HS-5 (cell line): ENCODE data around the gene NDOR1.

Source experiments
- DNase-seq: peaks from one replicate; pipeline ENCODE4 v3.0.0-alpha.2; 2012; ENCODE audit warnings: low read depth

The NDOR1 gene

GRCh38 chr9:137167747-137168572, 37.5 kb upstream of the NDOR1 start:
- DNase-seq, result no peak

- no peak for DNase-seq
Measured at GRCh38 chr9:137168573-137168903, 37.0 kb upstream of the NDOR1 start.

DNA sequence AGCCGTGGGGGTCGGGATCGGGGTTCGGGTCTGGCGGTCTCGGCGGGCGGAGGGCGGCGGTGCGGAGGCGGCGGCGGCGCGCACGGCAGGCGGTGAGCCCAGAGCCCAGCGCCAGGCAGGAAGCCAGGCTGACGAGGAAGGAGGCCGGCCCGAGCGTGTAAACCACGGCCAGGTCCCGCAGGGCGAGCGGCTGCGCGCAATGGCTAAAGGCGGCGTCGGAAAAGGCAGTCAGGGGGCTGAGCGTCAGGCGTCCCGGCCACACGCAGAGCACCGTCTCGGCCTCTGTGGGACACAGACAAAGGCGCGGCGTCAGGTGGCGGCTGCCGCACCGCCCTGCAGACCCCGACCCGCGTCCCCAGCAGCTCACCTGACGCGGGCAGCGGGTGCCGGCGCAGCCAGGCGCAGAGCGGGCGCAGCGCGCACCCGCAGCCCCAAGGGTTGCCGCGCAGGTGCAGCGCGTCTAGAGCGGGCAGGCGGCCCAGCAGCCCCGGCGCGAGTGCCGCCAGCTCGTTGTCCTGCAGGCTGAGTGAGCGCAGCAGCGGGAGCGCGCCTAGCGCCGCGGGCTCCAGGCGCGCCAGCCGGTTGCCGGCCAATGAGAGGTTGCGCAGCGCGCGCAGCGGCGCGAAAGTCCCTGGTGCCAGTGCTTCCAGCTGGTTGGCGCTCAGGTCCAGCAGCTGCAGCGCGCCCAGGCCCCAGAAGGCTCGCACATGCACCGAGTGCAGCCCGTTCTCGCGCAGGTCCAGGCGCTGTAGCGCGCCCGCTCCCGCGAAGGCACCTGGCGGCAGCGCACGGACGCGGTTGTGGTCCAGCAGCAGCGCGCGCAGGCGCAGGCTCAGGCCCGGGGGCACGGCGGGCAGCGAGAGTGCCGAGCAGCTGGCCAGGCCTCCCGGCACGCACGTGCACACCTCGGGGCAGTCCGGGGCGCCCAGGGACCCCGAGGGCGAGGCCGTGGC, 36.3 kb upstream of the NDOR1 start:
- DNase-seq, result no peak

- DNase-seq, result no peak
Measured at GRCh38 chr9:137169896-137170358, 35.6 kb upstream of the NDOR1 start, which contains the start of gene LRRC26. LRRC26 (minus strand) TSS chr9:137170051; CDS start chr9:137169943, 108 bp downstream.

DNA sequence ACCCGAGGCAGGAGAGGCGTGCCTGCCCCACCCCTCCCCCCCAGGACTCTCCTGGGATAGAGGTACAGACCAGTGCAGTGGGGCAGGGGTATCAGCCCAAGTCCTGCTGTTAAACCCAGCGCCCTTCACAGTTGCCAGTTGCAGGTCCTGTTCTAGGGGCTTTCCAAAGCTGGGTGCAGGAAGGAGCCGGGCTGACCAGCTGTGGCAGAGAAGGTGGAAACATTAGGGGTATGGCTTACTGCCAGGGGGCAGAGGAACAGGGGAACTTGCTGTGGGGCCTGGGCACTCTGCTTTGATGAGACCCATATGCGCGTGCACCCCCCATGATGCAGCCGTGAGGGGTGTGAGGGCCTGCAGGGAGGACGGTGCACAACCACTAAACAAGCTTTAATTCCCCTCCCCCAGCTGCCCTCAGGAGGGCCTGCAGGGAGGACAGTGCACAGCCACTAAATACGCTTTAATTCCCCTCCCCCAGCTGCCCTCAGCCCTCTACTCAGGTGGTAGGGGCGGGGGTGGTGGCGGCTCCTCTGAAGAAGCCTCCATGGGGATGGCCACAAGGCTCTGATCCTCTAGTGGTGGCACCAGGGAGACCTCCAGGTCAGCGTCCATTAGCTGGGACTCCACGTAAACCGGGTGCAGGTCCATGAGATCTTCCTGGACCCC, 34.9 kb upstream of the NDOR1 start:
- DNase-seq, result no peak

- DNase-seq, result no peak
Measured at GRCh38 chr9:137171149-137171900, 34.2 kb upstream of the NDOR1 start.

- no peak for DNase-seq
Measured at GRCh38 chr9:137172901-137173795, 32.4 kb upstream of the NDOR1 start.

GRCh38 chr9:137173796-137174664, 31.5 kb upstream of the NDOR1 start:
- no peak for DNase-seq

DNA sequence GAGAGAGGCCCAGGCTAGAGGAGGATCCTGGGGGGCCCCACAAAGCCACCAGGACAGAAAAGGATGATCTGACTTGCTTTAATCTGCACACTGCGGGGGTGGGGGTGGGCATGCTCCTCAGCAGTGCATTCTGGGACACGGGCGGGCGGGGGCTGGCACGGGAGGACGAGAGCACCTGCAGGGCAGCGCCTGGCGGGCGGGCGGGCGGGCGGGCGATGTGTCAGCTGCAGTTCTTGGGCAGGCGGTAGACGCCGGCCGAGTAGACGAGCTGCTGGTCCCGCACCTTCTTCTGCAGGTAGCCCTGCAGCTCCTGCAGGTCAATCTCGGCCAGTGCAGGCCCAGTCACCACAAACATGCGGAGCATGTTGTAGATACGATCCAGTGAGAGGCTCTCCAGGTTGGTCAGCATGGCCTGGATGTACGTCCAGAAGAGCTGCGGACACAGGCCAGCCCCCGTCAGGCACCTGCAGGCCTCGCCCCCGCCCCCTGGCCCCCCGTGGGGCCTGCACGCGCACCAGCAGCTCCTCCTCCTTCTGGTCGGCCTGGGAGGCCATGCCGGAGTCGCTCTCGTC, 30.7 kb upstream of the NDOR1 start:
- no peak for DNase-seq

DNA sequence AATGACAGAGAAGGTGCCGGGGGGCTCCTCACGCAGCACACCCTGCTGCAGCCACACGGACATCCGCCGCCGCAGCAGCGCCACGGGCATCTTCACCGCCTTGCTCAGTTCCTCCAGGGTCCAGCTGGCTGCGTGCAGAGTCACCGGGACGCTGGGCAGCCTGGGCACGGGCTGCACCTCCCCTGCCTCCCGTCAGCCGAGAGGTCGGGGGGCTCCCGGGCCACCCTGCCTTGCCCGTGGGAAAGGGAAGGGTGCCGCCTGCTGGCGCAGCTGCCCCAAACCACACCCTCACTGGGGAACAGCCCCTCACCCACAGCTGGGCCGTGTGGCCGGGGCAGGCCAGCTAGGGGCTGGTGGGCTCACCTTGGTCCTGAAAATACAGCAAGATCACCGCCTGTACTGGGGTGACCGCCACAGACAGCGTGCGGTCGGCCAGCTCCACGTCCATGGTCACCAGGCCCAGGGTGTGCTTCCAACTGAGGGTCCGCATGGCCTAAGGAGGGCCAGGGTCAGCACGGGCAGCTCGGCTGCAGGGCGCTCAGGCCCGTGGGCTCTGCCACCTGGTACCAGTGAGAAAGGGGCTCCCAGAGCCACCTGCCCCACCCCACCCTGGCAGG, 30.0 kb upstream of the NDOR1 start:
- no peak for DNase-seq

DNA sequence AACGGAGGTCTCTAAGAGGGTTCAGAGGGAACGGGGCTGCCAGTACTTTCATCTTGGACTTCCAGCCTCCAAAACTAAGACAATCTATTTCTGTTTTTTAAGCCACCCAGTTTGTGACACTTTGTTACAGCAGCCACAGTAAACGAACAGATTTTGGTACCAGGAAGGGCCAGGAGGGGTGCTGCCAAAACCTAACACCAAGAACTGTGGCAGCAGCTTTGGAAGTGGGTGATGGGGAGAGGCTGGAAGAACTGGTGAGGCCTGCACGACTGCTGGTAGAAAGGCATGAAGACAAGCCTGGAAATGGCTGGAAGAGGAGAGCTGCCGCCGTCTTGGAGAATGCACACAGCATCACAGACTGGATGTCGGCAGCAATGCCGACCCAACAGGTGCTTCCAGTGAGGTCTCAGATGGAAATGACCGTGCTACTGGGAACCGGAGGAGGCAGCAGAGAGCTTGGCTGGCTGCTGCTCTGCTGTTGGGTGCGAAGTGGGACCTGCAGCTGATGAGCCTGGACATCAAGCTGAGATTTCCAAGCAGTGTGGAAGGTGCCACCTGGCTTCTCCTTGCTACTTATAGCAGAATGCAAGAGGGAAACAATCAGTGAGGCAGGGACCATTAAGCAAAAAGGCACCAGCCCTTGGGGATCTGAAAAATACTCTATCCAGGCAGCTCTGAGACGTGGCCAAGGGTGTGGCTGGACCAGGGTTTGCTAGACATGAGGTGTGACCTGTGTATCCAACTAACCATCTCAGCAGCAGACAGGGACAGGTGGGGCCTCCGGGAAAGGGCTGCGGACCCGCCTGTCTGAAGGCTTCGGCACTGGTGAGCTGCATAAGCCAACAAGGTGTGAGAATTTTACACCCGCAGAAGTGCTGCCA, 29.0 kb upstream of the NDOR1 start:
- DNase-seq, result no peak

- DNase-seq, result no peak
Measured at GRCh38 chr9:137178201-137178938, 27.1 kb upstream of the NDOR1 start.

DNA sequence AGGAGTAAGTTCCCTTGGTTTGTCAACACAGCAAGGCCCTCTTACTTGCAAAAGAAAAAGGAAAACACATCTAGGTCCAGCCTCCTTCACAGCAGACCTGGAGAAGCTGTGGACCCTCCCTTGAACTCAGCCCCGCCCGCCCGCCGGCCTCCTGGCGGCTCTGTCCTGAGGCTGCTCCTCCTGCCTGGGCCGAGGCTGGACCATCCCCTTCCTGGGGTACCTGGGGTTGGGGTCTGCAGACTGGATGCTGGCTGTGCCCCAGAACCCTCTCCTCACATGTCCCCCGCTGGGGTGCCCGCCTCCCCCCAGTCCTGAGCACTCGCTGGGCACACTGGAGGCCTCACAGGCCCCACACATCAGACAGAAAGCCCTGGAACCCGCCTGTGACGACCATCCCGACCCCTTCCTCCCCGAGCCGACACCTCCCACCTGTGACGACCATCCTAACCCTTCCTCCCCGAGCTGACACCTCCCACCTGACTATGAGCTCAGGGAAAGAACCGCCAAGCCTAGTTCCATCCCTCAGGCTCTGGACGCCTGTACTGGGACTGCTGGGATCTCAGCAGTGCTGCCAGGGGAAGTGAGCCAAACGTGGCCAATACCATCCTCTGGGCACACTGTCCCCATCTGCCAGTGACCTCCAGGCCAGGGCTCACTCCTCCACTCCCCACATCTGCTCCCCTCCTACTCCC, 26.4 kb upstream of the NDOR1 start:
- no peak for DNase-seq

GRCh38 chr9:137179761-137180160, 25.7 kb upstream of the NDOR1 start:
- no peak for DNase-seq

DNA sequence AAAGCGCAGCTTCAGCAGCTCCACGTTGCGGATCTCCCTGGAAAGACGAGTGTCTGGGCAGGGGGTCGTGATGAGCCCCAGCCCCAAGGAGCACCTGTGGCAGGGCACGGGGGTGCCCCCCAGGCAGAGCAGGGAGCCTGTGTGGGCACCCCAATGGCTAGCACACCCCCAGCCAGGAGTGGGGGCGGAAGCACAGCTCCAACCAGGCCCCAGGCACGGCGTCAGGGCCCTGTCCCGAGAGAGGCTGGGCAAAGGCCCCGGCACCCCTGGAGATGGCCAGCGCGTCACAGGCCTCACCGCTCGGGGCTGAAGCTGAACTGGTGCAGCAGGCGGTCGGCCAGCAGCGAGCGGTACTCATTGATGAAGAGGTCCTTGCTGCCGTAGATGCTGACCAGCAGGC, 25.0 kb upstream of the NDOR1 start:
- DNase-seq, result no peak

DNA sequence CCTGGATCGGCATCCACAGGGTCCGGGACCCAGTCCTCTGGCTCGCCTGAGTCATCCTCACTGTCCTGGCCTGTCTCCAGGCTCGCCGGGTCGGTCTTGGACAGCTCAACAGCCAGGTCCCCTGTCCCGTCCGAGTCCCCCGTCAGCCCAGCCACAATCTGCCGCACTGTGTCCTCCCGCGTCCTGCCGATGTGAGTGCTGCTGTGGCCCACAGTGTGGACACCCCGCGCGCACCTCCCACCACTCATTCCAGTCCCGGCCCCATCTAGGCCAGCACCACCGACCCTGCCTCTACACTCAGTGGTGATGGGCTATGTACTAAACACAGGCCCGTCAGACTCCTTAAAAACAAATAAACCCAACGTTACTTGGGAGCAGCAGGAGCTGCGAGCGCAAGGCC, 23.8 kb upstream of the NDOR1 start:
- DNase-seq, result no peak
